Measurements from ENCODE around the gene TSNAX.

The TSNAX gene

DNA sequence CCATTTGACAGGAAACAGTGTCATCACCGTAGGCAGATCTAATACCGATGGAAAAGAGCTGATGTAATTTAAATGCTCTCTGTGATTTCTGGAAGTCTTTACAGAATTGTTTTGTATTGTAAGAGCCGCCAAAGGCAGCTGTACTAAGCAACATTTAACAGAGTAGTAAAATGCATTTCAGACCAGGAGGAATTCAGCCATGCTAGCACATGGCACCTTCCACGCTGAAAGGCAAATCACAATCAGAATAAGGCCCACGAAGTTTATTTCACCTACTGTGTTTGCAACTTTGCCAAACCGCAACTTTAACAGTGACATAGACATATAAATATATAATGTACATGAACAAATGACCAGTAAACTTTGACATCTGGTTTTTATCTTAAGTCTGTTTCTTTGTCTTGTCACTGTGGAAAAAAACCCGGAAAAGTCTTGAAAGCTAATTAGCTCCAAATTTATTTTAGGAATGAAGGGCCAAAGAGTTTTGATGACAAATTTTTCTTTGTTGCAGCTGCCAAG is 72.0 kb downstream of the TSNAX start:
- no peaks in the 10 kb centered on the region for H3K36me3 ChIP-seq (replicated peaks)
- no peak overlapping the region for H3K4me3 ChIP-seq (ENCODE audit: low read depth, low read length)
- TF ChIP-seq, protein P1, sequence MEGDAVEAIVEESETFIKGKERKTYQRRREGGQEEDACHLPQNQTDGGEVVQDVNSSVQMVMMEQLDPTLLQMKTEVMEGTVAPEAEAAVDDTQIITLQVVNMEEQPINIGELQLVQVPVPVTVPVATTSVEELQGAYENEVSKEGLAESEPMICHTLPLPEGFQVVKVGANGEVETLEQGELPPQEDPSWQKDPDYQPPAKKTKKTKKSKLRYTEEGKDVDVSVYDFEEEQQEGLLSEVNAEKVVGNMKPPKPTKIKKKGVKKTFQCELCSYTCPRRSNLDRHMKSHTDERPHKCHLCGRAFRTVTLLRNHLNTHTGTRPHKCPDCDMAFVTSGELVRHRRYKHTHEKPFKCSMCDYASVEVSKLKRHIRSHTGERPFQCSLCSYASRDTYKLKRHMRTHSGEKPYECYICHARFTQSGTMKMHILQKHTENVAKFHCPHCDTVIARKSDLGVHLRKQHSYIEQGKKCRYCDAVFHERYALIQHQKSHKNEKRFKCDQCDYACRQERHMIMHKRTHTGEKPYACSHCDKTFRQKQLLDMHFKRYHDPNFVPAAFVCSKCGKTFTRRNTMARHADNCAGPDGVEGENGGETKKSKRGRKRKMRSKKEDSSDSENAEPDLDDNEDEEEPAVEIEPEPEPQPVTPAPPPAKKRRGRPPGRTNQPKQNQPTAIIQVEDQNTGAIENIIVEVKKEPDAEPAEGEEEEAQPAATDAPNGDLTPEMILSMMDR (IDR thresholded peaks at IDR 0.05; ENCODE audit: low read depth, low read length, missing control alignments) = no peak
- in situ Hi-C loops (cut with HindIII; ENCODE audit: low pct_ligation_motif_present, low sequenced_read_pairs) = no loop called here
- H3K27ac ChIP-seq = no peak overlapping the region
- no peak for DNase-seq
- no peaks in the 10 kb centered on the region for H3K27me3 ChIP-seq (replicated peaks)

DNA sequence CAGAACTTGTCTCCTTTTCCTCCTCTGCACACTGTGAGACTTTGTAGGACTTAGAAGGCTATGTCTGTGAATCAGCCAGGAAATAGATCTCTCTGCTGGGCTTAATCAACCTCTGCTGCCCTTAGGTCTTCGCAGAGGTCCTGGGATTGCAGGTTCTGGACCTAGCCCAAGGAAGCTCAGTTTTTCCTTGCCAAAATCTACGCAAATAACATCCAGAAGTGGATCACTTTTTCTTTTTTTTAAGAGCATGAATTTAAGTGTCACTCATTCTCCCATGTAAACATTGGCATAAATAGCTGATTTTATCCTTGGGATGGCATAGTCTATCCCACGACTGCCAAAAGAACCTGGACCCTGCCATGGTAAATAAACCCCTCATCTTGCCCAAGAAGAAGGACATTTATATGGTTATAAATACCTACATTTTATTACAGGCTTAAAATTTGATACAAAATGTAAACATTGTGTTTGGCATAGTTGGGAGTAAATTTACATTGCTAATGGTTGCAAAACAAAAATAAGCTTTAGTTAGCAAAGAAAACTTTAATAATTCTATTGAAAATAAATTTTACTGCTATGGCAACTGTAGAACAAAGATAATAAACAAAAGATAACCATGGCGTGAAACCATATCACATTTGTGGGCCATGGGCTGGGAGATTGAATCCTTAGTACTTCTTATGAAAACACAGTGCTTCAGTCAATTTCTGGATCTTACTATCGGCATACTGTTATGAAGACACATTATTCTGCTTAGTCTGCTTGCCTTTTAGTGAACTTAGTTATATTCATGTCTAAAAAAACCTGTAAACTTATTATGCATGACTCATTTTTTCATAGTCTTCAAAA is 73.6 kb downstream of the TSNAX start:
- Histone ChIP-seq H3K36me3 (replicated peaks) (no peaks in the 10 kb centered on the region), H3K27me3 (replicated peaks) (no peaks in the 10 kb centered on the region), H3K4me3 (ENCODE audit: low read depth, low read length) (no peak overlapping the region), H3K27ac (no peak overlapping the region)
- DNase-seq = no peak
- in situ Hi-C loops (cut with HindIII; ENCODE audit: low pct_ligation_motif_present, low sequenced_read_pairs) = no loop called here
- TF ChIP-seq, protein P1 (IDR thresholded peaks at IDR 0.05; ENCODE audit: low read depth, low read length, missing control alignments) = no peak

DNA sequence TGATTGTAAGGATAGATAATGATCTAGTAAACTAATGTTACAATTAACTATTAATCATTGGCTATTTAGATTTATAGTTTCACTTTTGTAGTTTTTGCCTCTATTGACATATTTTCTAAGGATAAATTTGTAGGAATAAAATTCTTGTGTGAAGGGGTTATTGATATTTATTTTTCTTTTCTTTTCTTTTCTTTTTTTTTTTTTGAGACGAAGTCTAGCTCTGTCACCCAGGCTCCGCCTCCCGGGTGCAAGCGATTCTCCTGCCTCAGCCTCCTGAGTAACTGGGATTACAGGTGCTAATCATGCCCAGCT is 74.2 kb downstream of the TSNAX start:
- TF ChIP-seq, protein P1 (IDR thresholded peaks at IDR 0.05; ENCODE audit: low read depth, low read length, missing control alignments) = no peak
- DNase-seq = no peak
- Histone ChIP-seq H3K27ac (no peak overlapping the region), H3K36me3 (replicated peaks) (no peaks in the 10 kb centered on the region), H3K4me3 (ENCODE audit: low read depth, low read length) (no peak overlapping the region), H3K27me3 (replicated peaks) (no peaks in the 10 kb centered on the region)
- in situ Hi-C loops (cut with HindIII; ENCODE audit: low pct_ligation_motif_present, low sequenced_read_pairs) = no loop called here

DNA sequence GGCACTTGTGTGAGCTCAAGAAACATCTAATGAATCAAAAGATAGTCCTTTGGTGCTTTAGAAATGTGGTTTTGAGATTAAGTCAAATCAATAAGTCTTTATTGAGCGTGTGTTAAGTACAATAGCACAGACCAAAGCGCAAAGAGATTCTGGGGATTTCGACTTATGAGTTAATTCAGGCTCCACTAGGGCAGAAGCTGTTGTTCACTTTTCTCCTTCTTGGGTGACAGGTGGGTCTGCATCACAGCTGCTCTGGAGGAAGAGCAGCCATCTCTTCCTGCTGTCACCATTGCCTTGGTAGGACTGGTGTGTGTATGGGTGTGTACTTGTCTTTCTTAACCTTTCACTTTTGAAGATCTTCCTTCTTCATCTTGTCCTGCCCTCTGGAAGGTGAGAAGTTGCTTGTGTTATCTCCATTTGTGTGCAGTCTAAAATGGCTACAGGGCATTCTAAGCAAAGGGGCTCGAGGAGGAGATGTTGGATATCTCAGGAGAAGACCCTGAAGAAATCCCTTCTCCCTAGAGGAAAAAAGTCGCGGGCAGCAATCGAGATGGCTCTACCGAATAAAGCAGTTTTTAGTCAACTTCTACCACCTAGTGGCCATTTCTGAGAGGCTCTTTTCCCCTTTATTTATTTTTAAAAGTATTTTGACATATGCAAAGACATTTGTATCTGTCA is 75.3 kb downstream of the TSNAX start:
- H3K4me3 ChIP-seq (ENCODE audit: low read depth, low read length) = peak overlapping the region; percentile 57
- H3K36me3 ChIP-seq (replicated peaks) = no peaks in the 10 kb centered on the region
- no peak overlapping the region for H3K27ac ChIP-seq
- TF ChIP-seq, protein P1 (IDR thresholded peaks at IDR 0.05; ENCODE audit: low read depth, low read length, missing control alignments) = peak; percentile 71
- DNase-seq = peak; percentile 40
- in situ Hi-C loops (cut with HindIII; ENCODE audit: low pct_ligation_motif_present, low sequenced_read_pairs) = no loop called here
- no peaks in the 10 kb centered on the region for H3K27me3 ChIP-seq (replicated peaks)

DNA sequence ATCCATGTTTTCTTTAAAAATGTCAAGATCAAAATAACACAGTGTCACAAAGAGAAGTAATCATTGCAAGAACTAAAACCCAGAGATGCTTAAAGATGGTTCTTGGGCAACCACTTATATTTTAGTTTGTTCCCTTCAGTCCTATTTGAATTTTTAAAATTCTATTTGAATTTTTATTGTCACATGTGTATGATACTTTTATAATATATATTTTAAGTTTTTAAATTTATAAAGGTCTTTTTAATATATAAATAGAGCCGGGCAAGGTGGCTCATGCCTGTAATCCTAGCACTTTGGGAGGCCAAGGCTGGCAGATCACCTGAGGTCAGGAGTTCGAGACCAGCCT is 75.8 kb downstream of the TSNAX start:
- in situ Hi-C loops (cut with HindIII; ENCODE audit: low pct_ligation_motif_present, low sequenced_read_pairs) = no loop called here
- H3K4me3 ChIP-seq (ENCODE audit: low read depth, low read length) = no peak overlapping the region
- DNase-seq = no peak
- no peaks in the 10 kb centered on the region for H3K36me3 ChIP-seq (replicated peaks)
- no peak overlapping the region for H3K27ac ChIP-seq
- TF ChIP-seq, protein P1 (IDR thresholded peaks at IDR 0.05; ENCODE audit: low read depth, low read length, missing control alignments) = no peak
- no peaks in the 10 kb centered on the region for H3K27me3 ChIP-seq (replicated peaks)
